Measurements from ENCODE around the gene PDIA4. TPM values are rescaled to one million over a fixed set of nuclear protein-coding genes. Genes with fewer than 3 reads are reported as not detected.

Gene PDIA4
- total and polyA plus RNA-seq, 2 donors from 2014 or later = 69.9 to 159 TPM

GRCh38 chr7:148964483-148965267 is 63.6 kb downstream of the PDIA4 start:
- Histone ChIP-seq H3K27ac (ENCODE audit: low read depth in 2 of 2, low read length in 2 of 2) (no peak overlapping the region), H3K9me3 (ENCODE audit: control insufficient read depth in 2 of 3, insufficient read depth in 1 of 3, low read length in 3 of 3) (no peaks in the 10 kb centered on the region), H3K36me3 (ENCODE audit: control insufficient read depth in 2 of 3, insufficient read depth in 3 of 3, low read length in 3 of 3) (no peaks in the 10 kb centered on the region), H3K4me1 (ENCODE audit: control insufficient read depth in 2 of 3, insufficient read depth in 2 of 3, low read depth in 1 of 3, low read length in 3 of 3) (peaks cover 0 to 4% (median 0%) of the 10 kb centered on the region in 3 donors), H3K27me3 (ENCODE audit: control insufficient read depth, insufficient read depth, low read length) (no peaks in the 10 kb centered on the region), H3K4me3 (ENCODE audit: low read length in 3 of 3) (peak overlapping the region; percentile 77 to 97 (median 86)), H3K9ac (ENCODE audit: low read length in 3 of 3) (peak overlapping the region in 2 of 3 donors; percentile 38 to 56)
- no peak for FAIRE-seq
- no peak for TF ChIP-seq CTCF (IDR thresholded peaks at IDR 0.05; ENCODE audit: borderline replicate concordance, extremely low read depth, insufficient read depth)
- DNase-seq = no peak
- intact Hi-C loops (cut with DNase I) = loop anchor here (5.0 kb wide), 1 partner anchor 387 kb away; no protein-coding TSS in a partner anchor

- H3K4me3 ChIP-seq (ENCODE audit: low read length in 3 of 3) = peak overlapping the region; percentile 77 to 97 (median 86)
- H3K9ac ChIP-seq (ENCODE audit: low read length in 3 of 3) = peak overlapping the region; percentile 22 to 95 (median 56)
- H3K27me3 ChIP-seq (ENCODE audit: control insufficient read depth, insufficient read depth, low read length) = no peaks in the 10 kb centered on the region
- no peak for TF ChIP-seq CTCF (IDR thresholded peaks at IDR 0.05; ENCODE audit: borderline replicate concordance, extremely low read depth, insufficient read depth)
- FAIRE-seq = no peak
- no peaks in the 10 kb centered on the region for H3K36me3 ChIP-seq (ENCODE audit: control insufficient read depth in 2 of 3, insufficient read depth in 3 of 3, low read length in 3 of 3)
- intact Hi-C loops (cut with DNase I) = no loop called here
- no peaks in the 10 kb centered on the region for H3K9me3 ChIP-seq (ENCODE audit: control insufficient read depth in 2 of 3, insufficient read depth in 1 of 3, low read length in 3 of 3)
- peak in 2 of 5 donors; percentile 53 to 70 for DNase-seq
- no peak overlapping the region for H3K27ac ChIP-seq (ENCODE audit: low read depth in 2 of 2, low read length in 2 of 2)
- H3K4me1 ChIP-seq (ENCODE audit: control insufficient read depth in 2 of 3, insufficient read depth in 2 of 3, low read depth in 1 of 3, low read length in 3 of 3) = peaks cover 0 to 4% (median 0%) of the 10 kb centered on the region in 3 donors
These were observed 64.5 kb downstream of the PDIA4 start for GRCh38 chr7:148963583-148964482.

- Histone ChIP-seq H3K36me3 (ENCODE audit: control insufficient read depth in 2 of 3, insufficient read depth in 3 of 3, low read length in 3 of 3) (no peaks in the 10 kb centered on the region), H3K4me3 (ENCODE audit: low read length in 3 of 3) (peak overlapping the region; percentile 77 to 97 (median 86)), H3K9me3 (ENCODE audit: control insufficient read depth in 2 of 3, insufficient read depth in 1 of 3, low read length in 3 of 3) (no peaks in the 10 kb centered on the region), H3K4me1 (ENCODE audit: control insufficient read depth in 2 of 3, insufficient read depth in 2 of 3, low read depth in 1 of 3, low read length in 3 of 3) (peaks cover 0 to 4% (median 0%) of the 10 kb centered on the region in 3 donors), H3K27ac (ENCODE audit: low read depth in 2 of 2, low read length in 2 of 2) (peak overlapping the region in 1 of 2 donors; percentile 39), H3K27me3 (ENCODE audit: control insufficient read depth, insufficient read depth, low read length) (no peaks in the 10 kb centered on the region), H3K9ac (ENCODE audit: low read length in 3 of 3) (peak overlapping the region in 2 of 3 donors; percentile 49 to 95)
- intact Hi-C loops (cut with DNase I) = no loop called here
- FAIRE-seq (peak; percentile 44), DNase-seq (peak; percentile 75 to 92 (median 79))
- TF ChIP-seq CTCF (IDR thresholded peaks at IDR 0.05; ENCODE audit: borderline replicate concordance, extremely low read depth, insufficient read depth) = peak; percentile 87
These were observed 65.3 kb downstream of the PDIA4 start for GRCh38 chr7:148962823-148963582.
